HCT116 (cell line): ENCODE results near the gene TPGS1.

Source experiments
- ELF1 ChIP-seq: IDR thresholded peaks from 2 replicates; pipeline ENCODE4 v1.6.1; 2012; ENCODE audit warnings: low read depth, borderline replicate concordance
- POLR2A ChIP-seq: IDR thresholded peaks from 2 replicates; pipeline ENCODE4 v1.7.0; 2011; ENCODE audit warnings: borderline replicate concordance; ENCODE audit not compliant: insufficient read depth, insufficient read length; ENCODE audit errors: extremely low read depth
- RAD21 ChIP-seq: IDR thresholded peaks from 2 replicates; pipeline ENCODE4 v1.6.1; 2012; ENCODE audit warnings: low read depth, mild to moderate bottlenecking
- SP1 ChIP-seq: IDR thresholded peaks from 2 replicates; pipeline ENCODE4 v1.6.1; 2012; ENCODE audit warnings: low read depth
- YY1 ChIP-seq: IDR thresholded peaks from 2 replicates; pipeline ENCODE4 v1.6.1; 2011; ENCODE audit warnings: low read length, low read depth, moderate library complexity, mild to moderate bottlenecking; ENCODE audit not compliant: insufficient replicate concordance; ENCODE audit errors: extremely low read depth
- ZNF274 ChIP-seq: fragments of 200-500 bp; sonication (Bioruptor generic); IDR thresholded peaks from 2 replicates; pipeline ENCODE4 v1.6.1; 2014; ENCODE audit warnings: mild to moderate bottlenecking, low read depth, low read length, inconsistent platforms
- TF ChIP-seq, protein P1 (sequence below), 3 experiments: fragments of 200-600 bp in 1 of 3; sonication (generic) in 1 of 3; IDR thresholded peaks in 2 of 3; conservative IDR thresholded peaks in 1 of 3; 2 replicates each; pipeline ENCODE4 v1.5.1; 2012 to 2017; ENCODE audit warnings: low read depth in 2 of 3, low read length in 2 of 3, antibody characterized with exemption in 1 of 3, borderline replicate concordance in 1 of 3, control low read depth in 1 of 3, mild to moderate bottlenecking in 1 of 3, mixed read lengths in 1 of 3, mixed run types in 1 of 3, moderate library complexity in 1 of 3; ENCODE audit not compliant: insufficient read depth in 1 of 3

GRCh38 chr19:514166-514663, 6.9 kb downstream of the TPGS1 start:
- TF ChIP-seq, protein P1, sequence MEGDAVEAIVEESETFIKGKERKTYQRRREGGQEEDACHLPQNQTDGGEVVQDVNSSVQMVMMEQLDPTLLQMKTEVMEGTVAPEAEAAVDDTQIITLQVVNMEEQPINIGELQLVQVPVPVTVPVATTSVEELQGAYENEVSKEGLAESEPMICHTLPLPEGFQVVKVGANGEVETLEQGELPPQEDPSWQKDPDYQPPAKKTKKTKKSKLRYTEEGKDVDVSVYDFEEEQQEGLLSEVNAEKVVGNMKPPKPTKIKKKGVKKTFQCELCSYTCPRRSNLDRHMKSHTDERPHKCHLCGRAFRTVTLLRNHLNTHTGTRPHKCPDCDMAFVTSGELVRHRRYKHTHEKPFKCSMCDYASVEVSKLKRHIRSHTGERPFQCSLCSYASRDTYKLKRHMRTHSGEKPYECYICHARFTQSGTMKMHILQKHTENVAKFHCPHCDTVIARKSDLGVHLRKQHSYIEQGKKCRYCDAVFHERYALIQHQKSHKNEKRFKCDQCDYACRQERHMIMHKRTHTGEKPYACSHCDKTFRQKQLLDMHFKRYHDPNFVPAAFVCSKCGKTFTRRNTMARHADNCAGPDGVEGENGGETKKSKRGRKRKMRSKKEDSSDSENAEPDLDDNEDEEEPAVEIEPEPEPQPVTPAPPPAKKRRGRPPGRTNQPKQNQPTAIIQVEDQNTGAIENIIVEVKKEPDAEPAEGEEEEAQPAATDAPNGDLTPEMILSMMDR (IDR thresholded peaks at IDR 0.05 in 2 of 3, conservative IDR thresholded peaks at IDR 0.05 in 1 of 3; ENCODE audit: borderline replicate concordance in 1 of 3, insufficient read depth in 1 of 3, low read depth in 2 of 3, low read length in 2 of 3), result no peak
- TF ChIP-seq POLR2A (no peak), ZNF274 (no peak), ELF1 (no peak), SP1 (no peak), RAD21 (no peak), YY1 (no peak)
